Measurements from ENCODE around the gene SOX2.

- no peak for TF ChIP-seq TAF1 (IDR thresholded peaks at IDR 0.05; ENCODE audit: low read depth, low read length)
- TF ChIP-seq POLR2AphosphoS5 (IDR thresholded peaks at IDR 0.05; ENCODE audit: low read depth, low read length), result no peak
- TF ChIP-seq POLR2A (IDR thresholded peaks at IDR 0.05; ENCODE audit: low read depth, low read length), result no peak
- no peak for TF ChIP-seq SPI1 (IDR thresholded peaks at IDR 0.05; ENCODE audit: low read depth, low read length)
- TF ChIP-seq POU2F2 (IDR thresholded peaks at IDR 0.05; ENCODE audit: low read depth, low read length), result no peak
- no peak for TF ChIP-seq PAX5 (IDR thresholded peaks at IDR 0.05; ENCODE audit: insufficient read depth, low read length, severe bottlenecking)
These were observed 4.0 kb downstream of the SOX2 start for GRCh38 chr3:181715571-181716340.
